SK-N-SH (cell line): ENCODE results near the gene CD300H. TPM values are rescaled to one million over a fixed set of nuclear protein-coding genes. Genes with fewer than 3 reads are reported as not detected.

Experiments used
- CTCF ChIA-PET: fragments of 300-600, 350-600 bp; formaldehyde crosslinking; extraction: SDS; loops from one replicate; lab custom pipeline; 2021; lab: Yijun Ruan, JAX
- POLR2A ChIA-PET: fragments of 350-600 bp; sonication (Branson Sonifier 250); formaldehyde crosslinking; extraction: SDS; loops from one replicate; lab custom pipeline; 2020; ENCODE audit warnings: antibody characterized with exemption, inconsistent platforms; lab: Yijun Ruan, JAX
- DNase-seq: peaks from one replicate; pipeline ENCODE4 v3.0.0; 2012
- H2AFZ ChIP-seq: fragments of 200-600 bp; sonication (generic); 2 replicates; pipeline ENCODE4 v1.8.1; 2016; ENCODE audit warnings: antibody characterized with exemption, mild to moderate bottlenecking, low read depth
- H3F3A ChIP-seq: fragments of 200-600 bp; sonication (generic); replicated peaks from 2 replicates; pipeline ENCODE3; 2016; ENCODE audit warnings: antibody characterized with exemption, mild to moderate bottlenecking; ENCODE audit not compliant: insufficient read depth
- H3K27ac ChIP-seq, 2 experiments: fragments of 200-500 bp in 1 of 2; fragments of 200-600 bp in 1 of 2; sonication (Bioruptor generic) in 1 of 2; sonication (generic), shearing (Covaris generic) in 1 of 2; 2 replicates each; pipeline versions ENCODE4 v1.5.1 to v1.6.1; 2014 to 2016; ENCODE audit warnings: low read depth in 2 of 2, inconsistent platforms in 1 of 2, low read length in 1 of 2, mild to moderate bottlenecking in 1 of 2, mixed read lengths in 1 of 2
- H3K27me3 ChIP-seq: fragments of 200-600 bp; sonication (generic), shearing (Covaris generic); 2 replicates; pipeline ENCODE4 v1.6.1; 2016; ENCODE audit warnings: mixed run types; ENCODE audit not compliant: insufficient read depth
- H3K36me3 ChIP-seq, 2 experiments: fragments of 200-500 bp in 1 of 2; fragments of 200-600 bp in 1 of 2; sonication (Bioruptor generic) in 1 of 2; sonication (generic) in 1 of 2; replicated peaks in 1 of 2; 2 replicates each; pipeline versions ENCODE3 to v1.5.1; 2014 to 2016; ENCODE audit warnings: low read length in 1 of 2, mild to moderate bottlenecking in 1 of 2; ENCODE audit not compliant: insufficient read depth in 2 of 2, control insufficient read depth in 1 of 2
- H3K4me1 ChIP-seq, 2 experiments: fragments of 200-500 bp in 1 of 2; fragments of 200-600 bp in 1 of 2; sonication (Bioruptor generic) in 1 of 2; sonication (generic), shearing (Covaris generic) in 1 of 2; 2 replicates each; pipeline versions ENCODE4 v1.5.1 to v1.6.1; 2014 to 2016; ENCODE audit warnings: low read depth in 1 of 2, low read length in 1 of 2, mixed run types in 1 of 2; ENCODE audit not compliant: insufficient read depth in 2 of 2, control insufficient read depth in 1 of 2
- H3K4me2 ChIP-seq: fragments of 200-600 bp; sonication (generic), shearing (Covaris generic); 2 replicates; pipeline ENCODE4 v1.6.1; 2017; ENCODE audit warnings: mixed run types
- H3K4me3 ChIP-seq, 2 experiments: fragments of 200-500 bp in 1 of 2; fragments of 200-600 bp in 1 of 2; sonication (Bioruptor generic) in 1 of 2; sonication (generic), shearing (Covaris generic) in 1 of 2; 2 replicates each; pipeline versions ENCODE4 v1.5.1 to v1.8.1; 2014 to 2016; ENCODE audit warnings: low read depth in 2 of 2, inconsistent platforms in 1 of 2, low read length in 1 of 2, mild to moderate bottlenecking in 1 of 2, mixed read lengths in 1 of 2, moderate library complexity in 1 of 2
- H3K79me2 ChIP-seq: fragments of 200-600 bp; sonication (generic); 2 replicates; pipeline ENCODE4 v1.8.1; 2017; ENCODE audit warnings: mild to moderate bottlenecking; ENCODE audit not compliant: insufficient read depth
- H3K9ac ChIP-seq: fragments of 200-600 bp; sonication (generic); 2 replicates; pipeline ENCODE4 v1.6.1; 2017; ENCODE audit warnings: mixed run types
- H3K9me2 ChIP-seq: fragments of 200-600 bp; sonication (generic); 2 replicates; pipeline ENCODE4 v1.6.1; 2017; ENCODE audit warnings: mixed run types
- H3K9me3 ChIP-seq: fragments of 200-600 bp; sonication (generic); 2 replicates; pipeline ENCODE4 v1.6.1; 2017; ENCODE audit warnings: mixed run types, mild to moderate bottlenecking, moderate library complexity
- H4K20me1 ChIP-seq: fragments of 200-600 bp; sonication (generic); 2 replicates; pipeline ENCODE4 v1.6.1; 2017; ENCODE audit warnings: mild to moderate bottlenecking, mixed run types; ENCODE audit not compliant: insufficient read depth
- MEF2A ChIP-seq: IDR thresholded peaks from 2 replicates; pipeline ENCODE4 v1.4.0; 2012; ENCODE audit warnings: low read depth, borderline replicate concordance
- NRF1 ChIP-seq: IDR thresholded peaks from 2 replicates; pipeline ENCODE4 v1.6.1; 2012; ENCODE audit warnings: low read depth, mild to moderate bottlenecking, low read length
- POLR2AphosphoS5 ChIP-seq: IDR thresholded peaks from 2 replicates; pipeline ENCODE4 v1.6.1; 2012; ENCODE audit warnings: low read depth, low read length
- TEAD4 ChIP-seq: IDR thresholded peaks from 2 replicates; pipeline ENCODE4 v1.4.0; 2012; ENCODE audit warnings: mild to moderate bottlenecking, borderline replicate concordance; ENCODE audit not compliant: insufficient read depth
- WGBS: methylation state at CpG from one replicate; pipeline ENCODE4 v1.1.6; 2017; ENCODE audit warnings: low lambda C conversion rate; 5-methylcytosine and 5-hydroxymethylcytosine counted together
- polyA plus RNA-seq, 3 experiments: library from polyadenylated mRNA; depleted of rRNA; stranded (reverse); fragments of >200 nt; gene quantifications; 2 replicates each; pipeline ENCODE4 v1.2.3, GENCODE V29; 2012
- TF ChIP-seq, protein P1 (sequence below): fragments of 150-350 bp; IDR thresholded peaks from 2 replicates; pipeline ENCODE4 v1.6.1; 2016; ENCODE audit warnings: mild to moderate bottlenecking, low read depth, low read length
- TF ChIP-seq, protein P2 (sequence below): IDR thresholded peaks from 2 replicates; pipeline ENCODE4 v1.4.0; 2012; ENCODE audit warnings: low read depth, borderline replicate concordance

The CD300H gene
- polyA plus RNA-seq, 1 of the 3 experiments (the other 2 are of a cell fraction) = not detected

DNA sequence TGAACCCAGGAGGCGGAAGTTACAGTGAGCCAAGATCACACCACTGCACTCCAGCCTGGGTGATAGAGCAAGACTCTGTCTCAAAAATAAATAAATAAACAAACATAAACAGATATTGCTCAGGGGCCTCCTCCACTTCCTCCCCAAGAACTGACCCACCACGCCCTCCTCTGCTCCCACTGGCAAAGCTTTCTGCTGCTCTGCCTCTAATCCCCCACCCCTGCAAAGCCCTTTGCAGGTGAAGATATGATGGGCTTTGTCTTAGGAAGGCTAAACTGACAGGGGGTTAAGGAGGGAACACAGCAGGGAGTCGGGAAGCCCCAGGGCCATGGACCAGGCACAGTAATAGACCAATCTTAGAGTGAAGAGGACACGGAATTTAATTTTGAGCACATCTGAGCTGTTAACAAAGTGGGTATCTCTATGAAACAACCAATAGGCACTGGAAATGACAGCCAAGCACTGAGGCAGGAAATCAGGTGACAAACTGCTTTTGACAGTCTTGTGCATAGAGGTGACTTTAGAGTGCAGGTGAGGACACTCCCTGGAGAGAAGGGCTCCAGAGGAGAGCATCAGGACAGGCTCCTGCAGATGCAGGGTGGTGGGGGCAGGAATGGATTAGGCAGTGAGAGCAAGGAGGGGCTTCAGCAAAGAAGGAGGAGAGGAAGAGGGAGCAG, 31.2 kb upstream of the CD300H start:
- H3F3A ChIP-seq = no peaks in the 10 kb centered on the region
- no peaks in the 10 kb centered on the region for H3K27me3 ChIP-seq
- no peaks in the 10 kb centered on the region for H4K20me1 ChIP-seq
- no peaks in the 10 kb centered on the region for H3K9me3 ChIP-seq
- TF ChIP-seq NRF1 = no peak
- no peak for TF ChIP-seq POLR2AphosphoS5
- TF ChIP-seq, protein P1, sequence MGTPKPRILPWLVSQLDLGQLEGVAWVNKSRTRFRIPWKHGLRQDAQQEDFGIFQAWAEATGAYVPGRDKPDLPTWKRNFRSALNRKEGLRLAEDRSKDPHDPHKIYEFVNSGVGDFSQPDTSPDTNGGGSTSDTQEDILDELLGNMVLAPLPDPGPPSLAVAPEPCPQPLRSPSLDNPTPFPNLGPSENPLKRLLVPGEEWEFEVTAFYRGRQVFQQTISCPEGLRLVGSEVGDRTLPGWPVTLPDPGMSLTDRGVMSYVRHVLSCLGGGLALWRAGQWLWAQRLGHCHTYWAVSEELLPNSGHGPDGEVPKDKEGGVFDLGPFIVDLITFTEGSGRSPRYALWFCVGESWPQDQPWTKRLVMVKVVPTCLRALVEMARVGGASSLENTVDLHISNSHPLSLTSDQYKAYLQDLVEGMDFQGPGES = no peak
- TF ChIP-seq, protein P2, sequence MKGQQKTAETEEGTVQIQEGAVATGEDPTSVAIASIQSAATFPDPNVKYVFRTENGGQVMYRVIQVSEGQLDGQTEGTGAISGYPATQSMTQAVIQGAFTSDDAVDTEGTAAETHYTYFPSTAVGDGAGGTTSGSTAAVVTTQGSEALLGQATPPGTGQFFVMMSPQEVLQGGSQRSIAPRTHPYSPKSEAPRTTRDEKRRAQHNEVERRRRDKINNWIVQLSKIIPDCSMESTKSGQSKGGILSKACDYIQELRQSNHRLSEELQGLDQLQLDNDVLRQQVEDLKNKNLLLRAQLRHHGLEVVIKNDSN = no peak
- TF ChIP-seq TEAD4 = no peak
- ChIA-PET POLR2A (no interaction called here), CTCF (interaction anchor here (0.5 to 1.7 kb wide), 11 partner anchors 9 to 298 kb away, joined by 3 to 11 read pairs (median 4); partner anchors contain the start of genes CD300C, CD300H and GPR142)
- H3K4me2 ChIP-seq = no peak overlapping the region
- no peak overlapping the region for H2AFZ ChIP-seq
- peaks cover 0 to 7% of the 10 kb centered on the region in 2 experiments; a peak in 1 of 4 replicates for H3K4me1 ChIP-seq
- H3K4me3 ChIP-seq = no peak overlapping the region
- no peak overlapping the region for H3K9ac ChIP-seq
- H3K27ac ChIP-seq = no peak overlapping the region
- no peaks in the 10 kb centered on the region for H3K36me3 ChIP-seq
- no peaks in the 10 kb centered on the region for H3K79me2 ChIP-seq
- DNase-seq = no peak
- H3K9me2 ChIP-seq = no peaks in the 10 kb centered on the region
- 30% methylated on average over 4 of the region's 4 CpGs for WGBS

DNA sequence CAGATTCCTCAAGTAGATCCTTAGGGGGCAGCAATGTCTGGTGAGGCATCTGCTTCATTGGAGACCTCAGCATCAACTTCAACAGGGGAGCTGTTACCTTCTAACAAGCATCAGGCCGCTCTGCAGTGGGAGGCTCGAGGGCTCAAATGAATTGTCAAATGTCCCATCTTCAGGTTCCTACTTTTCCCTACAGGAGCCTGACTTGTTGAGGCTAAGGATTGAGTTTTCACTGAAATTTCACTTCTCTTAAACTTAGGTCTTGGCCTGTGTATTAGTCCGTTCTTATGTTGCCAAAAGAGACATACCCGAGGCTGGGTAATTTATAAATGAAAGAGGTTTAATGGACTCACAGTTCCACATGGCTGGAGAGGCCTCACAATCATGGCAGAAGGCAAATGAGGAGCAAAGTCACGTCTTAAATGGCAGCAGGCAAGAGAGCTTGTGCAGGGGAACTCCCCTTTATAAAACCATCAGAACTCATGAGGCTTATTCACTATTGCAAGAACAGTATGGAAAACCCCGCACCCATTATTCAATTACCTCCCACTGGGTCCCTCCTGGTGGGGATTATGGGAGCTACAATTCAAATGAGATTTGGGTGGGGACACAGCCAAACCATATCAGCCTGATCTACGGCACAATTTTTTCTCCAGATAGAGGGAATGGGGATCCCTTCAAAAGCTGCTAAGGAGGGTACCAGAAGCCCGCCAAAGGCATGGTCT, 29.9 kb upstream of the CD300H start:
- no peaks in the 10 kb centered on the region for H3K36me3 ChIP-seq
- POLR2A ChIA-PET = no interaction called here
- no peaks in the 10 kb centered on the region for H3K79me2 ChIP-seq
- H3K4me3 ChIP-seq = no peak overlapping the region
- no peaks in the 10 kb centered on the region for H3F3A ChIP-seq
- H3K4me1 ChIP-seq = peaks cover 0 to 7% of the 10 kb centered on the region in 2 experiments; a peak in 1 of 4 replicates
- H2AFZ ChIP-seq = no peak overlapping the region
- CTCF ChIA-PET = interaction anchor here (1.0 to 1.7 kb wide), 9 partner anchors 8 to 229 kb away, joined by 3 to 11 read pairs (median 4); partner anchors contain the start of genes CD300C and CD300H
- TF ChIP-seq, protein P1 = no peak
- no peak for TF ChIP-seq MEF2A
- no peaks in the 10 kb centered on the region for H3K27me3 ChIP-seq
- no peaks in the 10 kb centered on the region for H3K9me3 ChIP-seq
- no peak overlapping the region for H3K9ac ChIP-seq
- WGBS = 22% methylated on average over 8 of the region's 8 CpGs
- no peaks in the 10 kb centered on the region for H4K20me1 ChIP-seq
- no peaks in the 10 kb centered on the region for H3K9me2 ChIP-seq
- no peak for DNase-seq
- H3K4me2 ChIP-seq = no peak overlapping the region
- H3K27ac ChIP-seq = no peak overlapping the region
